ENCODE measurements around the gene KCNK6.
"Not testable (repeated sequence)": the region's sequence is repeated elsewhere in the genome, so short reads cannot be mapped to it uniquely, and the experiment has no call there.

The KCNK6 gene

DNA sequence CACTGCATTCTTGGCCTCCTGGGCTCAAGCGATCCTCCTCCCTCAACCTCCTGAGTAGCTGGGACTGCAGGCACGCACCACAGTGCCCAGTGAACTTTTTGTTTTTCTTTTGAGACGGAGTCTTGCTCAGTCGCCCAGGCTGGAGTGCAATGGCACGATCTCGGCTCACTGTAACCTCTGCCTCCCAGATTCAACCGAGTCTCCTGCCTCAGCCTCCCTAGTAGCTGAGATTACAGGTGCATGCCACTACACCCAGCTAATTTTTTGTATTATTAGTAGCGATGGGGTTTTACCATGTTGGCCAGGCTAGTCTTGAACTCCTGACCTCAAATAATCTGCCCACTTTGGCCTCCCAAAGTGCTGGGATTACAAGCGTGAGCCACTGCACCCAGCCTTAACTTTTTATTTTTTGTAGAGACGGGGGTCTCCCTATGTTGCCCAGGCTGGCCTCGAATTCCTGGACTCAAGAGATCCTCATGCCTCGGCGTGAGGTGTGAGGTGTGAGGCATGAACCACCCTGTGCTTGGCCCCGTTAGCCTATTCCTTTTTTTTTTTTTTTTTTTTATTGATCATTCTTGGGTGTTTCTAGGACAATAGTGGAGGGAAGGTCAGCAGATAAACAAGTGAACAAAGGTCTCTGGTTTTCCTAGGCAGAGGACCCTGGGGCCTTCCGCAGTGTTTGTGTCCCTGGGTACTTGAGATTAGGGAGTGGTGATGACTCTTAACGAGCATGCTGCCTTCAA is 43.5 kb downstream of the KCNK6 start:
- DNase-seq = not testable (repeated sequence)

DNA sequence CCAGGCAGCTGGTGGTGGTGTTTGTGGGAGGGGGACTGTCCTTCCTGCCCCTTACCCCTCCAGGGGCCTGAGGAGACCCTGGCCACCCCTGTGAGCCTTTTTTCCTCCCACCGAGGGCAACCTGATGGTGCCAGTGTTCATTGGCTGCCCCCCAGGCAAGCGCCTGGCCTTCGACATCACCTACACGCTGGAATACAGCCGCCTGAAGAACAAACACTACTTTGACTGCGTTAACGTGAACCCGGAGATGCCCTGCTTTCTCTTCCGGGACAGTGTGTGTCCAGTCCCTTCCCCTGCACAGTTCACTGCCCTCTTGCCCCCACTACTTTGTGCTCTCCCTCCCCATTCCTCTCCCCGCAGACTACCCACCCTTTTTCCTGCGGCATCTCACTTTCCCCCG is 47.4 kb downstream of the KCNK6 start:
- no peak for DNase-seq

- no peak for DNase-seq
Observed at GRCh38 chr19:38369584-38369983, 49.9 kb downstream of the KCNK6 start.

DNA sequence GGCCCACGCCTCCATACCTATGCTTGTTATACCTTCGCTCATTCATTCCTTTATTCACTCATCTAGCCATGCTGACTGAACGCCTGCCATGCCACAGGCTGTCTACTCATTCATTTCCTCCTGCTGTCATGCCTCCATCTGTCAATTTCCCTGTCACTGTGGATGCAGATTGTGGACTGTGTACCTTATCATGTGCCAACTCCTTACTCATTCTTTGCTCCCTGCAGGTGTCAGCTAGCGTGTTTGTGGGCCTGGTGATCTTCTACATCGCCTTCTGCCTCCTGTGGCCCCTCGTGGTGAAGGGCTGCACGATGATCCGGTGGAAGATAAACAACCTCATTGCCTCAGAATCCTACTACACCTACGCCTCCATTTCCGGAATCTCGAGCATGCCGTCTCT is 50.7 kb downstream of the KCNK6 start:
- DNase-seq = no peak

DNA sequence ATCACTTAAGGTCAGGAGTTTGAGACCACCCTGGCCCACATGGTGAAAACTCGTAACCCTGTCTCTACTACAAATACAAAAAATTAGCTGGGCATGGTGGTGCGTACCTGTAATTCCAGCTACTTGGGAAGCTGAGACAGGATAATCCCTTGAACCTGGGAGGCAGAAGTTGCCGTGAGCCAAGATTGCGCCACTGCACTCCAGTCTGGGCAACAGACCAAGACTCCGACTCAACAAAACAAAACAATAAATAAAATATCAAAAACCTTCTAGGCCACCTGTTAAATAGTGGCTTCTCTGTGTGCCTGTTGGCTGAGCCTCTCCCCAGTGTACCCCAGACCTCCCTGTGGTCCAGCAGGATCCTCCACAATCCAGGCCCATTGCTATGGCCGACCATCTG is 51.4 kb downstream of the KCNK6 start:
- no peak for DNase-seq

- DNase-seq = no peak
Observed at GRCh38 chr19:38373907-38374331, 54.3 kb downstream of the KCNK6 start.

GRCh38 chr19:38374332-38375097 is 54.9 kb downstream of the KCNK6 start, which contains the start of gene PSMD8:
Gene PSMD8, plus strand, starts transcription at chr19:38374571. Its CDS starts 31 bp downstream, at chr19:38374602.
- peak; percentile 98 for DNase-seq

DNA sequence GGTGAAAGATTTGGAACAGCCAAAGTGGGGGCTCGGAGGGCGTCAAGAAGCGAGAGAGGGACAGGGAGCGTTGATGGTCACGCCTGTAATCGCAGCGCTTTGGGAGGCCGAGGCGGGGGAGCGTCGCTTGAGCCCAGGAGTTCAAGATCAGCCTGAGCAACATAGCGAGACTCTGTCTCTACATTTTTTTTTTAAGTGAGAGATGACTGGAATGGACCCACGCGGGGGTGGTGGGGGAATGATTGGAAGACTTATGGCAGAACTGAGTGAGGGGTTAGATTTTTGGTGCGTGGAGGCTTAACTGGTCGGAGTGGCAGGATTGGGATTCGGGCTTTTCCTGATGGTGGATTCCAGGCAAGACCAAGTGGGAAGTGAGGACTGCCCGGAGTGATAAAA is 55.5 kb downstream of the KCNK6 start:
- no peak for DNase-seq

- DNase-seq = no peak
Observed at GRCh38 chr19:38375748-38376147, 56.1 kb downstream of the KCNK6 start.

- DNase-seq = no peak
Observed at GRCh38 chr19:38376576-38376975, 56.9 kb downstream of the KCNK6 start.

- DNase-seq = no peak
Observed at GRCh38 chr19:38377052-38377451, 57.4 kb downstream of the KCNK6 start.

GRCh38 chr19:38378866-38379265 is 59.2 kb downstream of the KCNK6 start:
- DNase-seq = no peak

DNA sequence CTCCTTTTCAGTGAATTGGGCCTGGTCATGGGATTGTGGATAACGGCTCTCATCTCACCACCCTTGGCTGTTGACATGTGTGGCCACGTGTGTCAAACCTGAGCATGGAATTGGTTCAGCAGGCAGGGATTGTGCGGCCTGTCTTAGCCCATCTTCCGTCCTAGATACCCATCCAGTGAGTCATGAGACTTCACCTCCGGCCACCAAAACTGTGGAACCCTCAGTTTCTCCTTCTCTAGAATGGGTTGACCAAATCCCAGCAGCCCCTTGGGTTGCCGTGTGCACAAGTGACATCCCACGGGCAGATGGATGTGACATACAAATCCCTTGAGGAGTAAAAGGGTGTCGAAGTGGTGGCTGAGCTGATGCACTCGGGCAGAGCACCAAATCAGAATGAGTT is 61.5 kb downstream of the KCNK6 start:
- no peak for DNase-seq
